CD14-positive monocyte (primary cell): ENCODE measurements around the gene SNAP47. TPM values are rescaled to one million over a fixed set of nuclear protein-coding genes. Genes with fewer than 3 reads are reported as not detected.

Experiments
- DNase-seq, 3 donors: peaks; one replicate each; pipeline ENCODE4 v3.0.0-alpha.2; 2011 to 2022
- H2AFZ ChIP-seq: 2 replicates; pipeline ENCODE4 v1.6.0; 2012; ENCODE audit warnings: mild to moderate bottlenecking, low read depth, low read length, inconsistent platforms; ENCODE audit not compliant: insufficient read depth, poor library complexity, severe bottlenecking
- H3K27ac ChIP-seq, 2 donors: 1 replicate in 1 of 2; 2 replicates in 1 of 2; pipeline ENCODE4 v1.5.1; 2012 to 2013; ENCODE audit warnings: low read length in 2 of 2, control low read depth in 1 of 2, inconsistent platforms in 1 of 2, low read depth in 1 of 2, mild to moderate bottlenecking in 1 of 2
- H3K27me3 ChIP-seq, 2 donors: one replicate each; pipeline versions ENCODE4 v1.6.0 to v1.6.1; 2011 to 2013; ENCODE audit warnings: low read length in 2 of 2; ENCODE audit not compliant: control insufficient read depth in 2 of 2, insufficient read depth in 2 of 2
- H3K36me3 ChIP-seq, 2 donors: replicated peaks in 1 of 2; 1 replicate in 1 of 2; 2 replicates in 1 of 2; pipeline versions ENCODE4 v1.5.1 to v1.6.1; 2012 to 2013; ENCODE audit warnings: low read length in 2 of 2, control low read depth in 1 of 2, inconsistent platforms in 1 of 2, mild to moderate bottlenecking in 1 of 2; ENCODE audit not compliant: insufficient read depth in 2 of 2, control insufficient read depth in 1 of 2
- H3K4me1 ChIP-seq, 2 donors: 1 replicate in 1 of 2; 2 replicates in 1 of 2; pipeline versions ENCODE4 v1.5.1 to v1.6.1; 2012 to 2013; ENCODE audit warnings: low read length in 2 of 2, control low read depth in 1 of 2, inconsistent platforms in 1 of 2, mild to moderate bottlenecking in 1 of 2, moderate library complexity in 1 of 2; ENCODE audit not compliant: insufficient read depth in 2 of 2, control insufficient read depth in 1 of 2
- H3K4me2 ChIP-seq: replicated peaks from 2 replicates; pipeline ENCODE3; 2012; ENCODE audit warnings: low read length, moderate library complexity, mild to moderate bottlenecking; ENCODE audit not compliant: poor library complexity, severe bottlenecking; ENCODE audit errors: extremely low read depth
- H3K4me3 ChIP-seq, 3 experiments: fragments of 200-600 bp in 1 of 3; sonication (generic) in 1 of 3; replicated peaks in 1 of 3; 1 replicate in 2 of 3; 2 replicates in 1 of 3; pipeline ENCODE4 v1.5.1; 2011 to 2013; ENCODE audit warnings: low read length in 3 of 3, mild to moderate bottlenecking in 3 of 3, control low read depth in 2 of 3, low read depth in 2 of 3, inconsistent platforms in 1 of 3, moderate library complexity in 1 of 3
- H3K79me2 ChIP-seq: 2 replicates; pipeline ENCODE4 v1.6.0; 2012; ENCODE audit warnings: mild to moderate bottlenecking, control low read depth, inconsistent platforms, low read length, moderate library complexity; ENCODE audit not compliant: insufficient read depth
- H3K9ac ChIP-seq: 2 replicates; pipeline ENCODE4 v1.6.0; 2017; ENCODE audit warnings: low read length, mild to moderate bottlenecking; ENCODE audit not compliant: insufficient read depth, poor library complexity, severe bottlenecking
- H3K9me3 ChIP-seq, 2 donors: replicated peaks in 1 of 2; 1 replicate in 1 of 2; 2 replicates in 1 of 2; pipeline versions ENCODE4 v1.5.1 to v1.6.1; 2012 to 2013; ENCODE audit warnings: low read length in 2 of 2, control low read depth in 1 of 2; ENCODE audit not compliant: control insufficient read depth in 1 of 2, insufficient read depth in 1 of 2
- H4K20me1 ChIP-seq: 2 replicates; pipeline ENCODE4 v1.6.0; 2012; ENCODE audit warnings: mild to moderate bottlenecking, low read length, control low read depth, moderate library complexity; ENCODE audit not compliant: insufficient read depth
- H3K27ac Mint-ChIP-seq, 7 donors: one replicate each; pipeline ENCODE4 v1.8.0; 2020; ENCODE audit warnings: mild to moderate bottlenecking in 7 of 7, mixed read lengths in 7 of 7, moderate library complexity in 6 of 7, inconsistent platforms in 2 of 7
- H3K27me3 Mint-ChIP-seq, 3 donors: one replicate each; pipeline ENCODE4 v1.8.0; 2021 to 2022; ENCODE audit warnings: low read depth in 3 of 3, mild to moderate bottlenecking in 3 of 3, mixed read lengths in 3 of 3, moderate library complexity in 3 of 3, inconsistent platforms in 1 of 3
- H3K36me3 Mint-ChIP-seq, 2 donors: one replicate each; pipeline ENCODE4 v1.8.0; 2020; ENCODE audit warnings: mixed read lengths in 2 of 2, inconsistent platforms in 1 of 2, mild to moderate bottlenecking in 1 of 2
- H3K4me1 Mint-ChIP-seq: one replicate; pipeline ENCODE4 v1.8.0; 2020; ENCODE audit warnings: mild to moderate bottlenecking, mixed read lengths
- H3K4me3 Mint-ChIP-seq, 2 donors: one replicate each; pipeline ENCODE4 v1.8.0; 2020; ENCODE audit warnings: mild to moderate bottlenecking in 2 of 2, mixed read lengths in 2 of 2, moderate library complexity in 1 of 2
- H3K9me3 Mint-ChIP-seq, 7 donors: one replicate each; pipeline ENCODE4 v1.8.0; 2020 to 2022; ENCODE audit warnings: mixed read lengths in 7 of 7, mild to moderate bottlenecking in 6 of 7, moderate library complexity in 6 of 7, inconsistent platforms in 2 of 7
- CTCF ChIP-seq: fragments of 200-600 bp; IDR thresholded peaks from one replicate; pipeline ENCODE4 v1.8.0; 2022; ENCODE audit warnings: antibody characterized with exemption, mild to moderate bottlenecking
- WGBS: methylation state at CpG from one replicate; pipeline ENCODE4 v1.1.5; 2013; ENCODE audit warnings: missing lambda C conversion rate; ENCODE audit not compliant: insufficient coverage; 5-methylcytosine and 5-hydroxymethylcytosine counted together
- intact Hi-C, 2 donors: fragments of 100-400 bp; cut with micrococcal nuclease; formaldehyde crosslinking; loops; one replicate each; pipeline versions ENCODE4 v1.15.0 to v1.15.1; 2023
- polyA plus RNA-seq, 3 donors: library from polyadenylated mRNA; depleted of rRNA in 1 of 3; unstranded in 2 of 3; stranded (reverse) in 1 of 3; fragments of 300-500 nt in 2 of 3; fragments of >200 nt in 1 of 3; fragmentation: Illumina TruSeq in 2 of 3; gene quantifications; 1 replicate in 2 of 3; 2 replicates in 1 of 3; pipeline ENCODE4 v1.2.3, GENCODE V29; 2012 to 2021

SNAP47 gene
- polyA plus RNA-seq, 3 donors, result 15.4 to 25.0 (median 20.5) TPM

- no peaks in the 10 kb centered on the region for H3K4me1 Mint-ChIP-seq
- H4K20me1 ChIP-seq, result no peaks in the 10 kb centered on the region
- no peak overlapping the region for H3K4me3 Mint-ChIP-seq
- TF ChIP-seq CTCF, result no peak
- no peak overlapping the region for H3K4me3 ChIP-seq
- no peaks in the 10 kb centered on the region for H3K4me1 ChIP-seq
- no peak overlapping the region for H2AFZ ChIP-seq
- DNase-seq, result no peak
- intact Hi-C loops, result no loop called here
- H3K27ac Mint-ChIP-seq, result no peak overlapping the region
- H3K79me2 ChIP-seq, result no peaks in the 10 kb centered on the region
- H3K36me3 ChIP-seq, result no peaks in the 10 kb centered on the region
- no peaks in the 10 kb centered on the region for H3K27me3 ChIP-seq
- H3K27me3 Mint-ChIP-seq, result peaks cover 0 to 9% (median 3%) of the 10 kb centered on the region in 3 donors
- no peaks in the 10 kb centered on the region for H3K9me3 ChIP-seq
- no peaks in the 10 kb centered on the region for H3K36me3 Mint-ChIP-seq
- H3K27ac ChIP-seq, result no peak overlapping the region
- 100% methylated on average over 1 of the region's 5 CpGs for WGBS
- H3K9me3 Mint-ChIP-seq, result no peaks in the 10 kb centered on the region
- H3K9ac ChIP-seq, result no peak overlapping the region
- no peak overlapping the region for H3K4me2 ChIP-seq
Measured at GRCh38 chr1:227796359-227796915, 61.2 kb downstream of the SNAP47 start.

GRCh38 chr1:227797144-227797543, 61.9 kb downstream of the SNAP47 start:
- no peak for TF ChIP-seq CTCF
- Histone ChIP-seq H3K27ac (no peak overlapping the region), H3K9ac (no peak overlapping the region), H2AFZ (no peak overlapping the region), H3K4me1 (no peaks in the 10 kb centered on the region), H3K9me3 (no peaks in the 10 kb centered on the region), H3K4me3 (no peak overlapping the region), H3K79me2 (no peaks in the 10 kb centered on the region), H3K4me2 (no peak overlapping the region), H3K36me3 (no peaks in the 10 kb centered on the region), H4K20me1 (no peaks in the 10 kb centered on the region), H3K27me3 (no peaks in the 10 kb centered on the region)
- Mint-ChIP-seq H3K27ac (no peak overlapping the region), H3K27me3 (peaks cover 0 to 8% (median 3%) of the 10 kb centered on the region in 3 donors), H3K36me3 (no peaks in the 10 kb centered on the region), H3K9me3 (no peaks in the 10 kb centered on the region), H3K4me1 (no peaks in the 10 kb centered on the region), H3K4me3 (no peak overlapping the region)
- no CpG with 5 or more reads among the region's 3 CpGs for WGBS
- DNase-seq, result no peak
- intact Hi-C loops, result no loop called here
